ENCODE results near the gene TACC2. TPM values are rescaled to one million over a fixed set of nuclear protein-coding genes. Genes with fewer than 3 reads are reported as not detected.

TACC2 gene
- total RNA-seq, 1 donor from 2014 or later, result 76.4 TPM

GRCh38 chr10:122097935-122098334 is 109.0 kb downstream of the TACC2 start:
- H3K4me3 ChIP-seq, result no peak overlapping the region
- intact Hi-C loops (cut with DNase I), result no loop called here

GRCh38 chr10:122098924-122099323 is 110.0 kb downstream of the TACC2 start:
- Histone ChIP-seq H3K4me3 (no peak overlapping the region), H3K27me3 (no peaks in the 10 kb centered on the region), H3K9me3 (no peaks in the 10 kb centered on the region), H3K36me3 (no peaks in the 10 kb centered on the region), H3K4me1 (peaks cover 6% of the 10 kb centered on the region), H3K27ac (no peak overlapping the region)
- intact Hi-C loops (cut with DNase I), result no loop called here
- TF ChIP-seq CTCF (IDR thresholded peaks at IDR 0.05), result no peak
- no peak for DNase-seq (ENCODE audit: extremely low spot score in 2 of 2)

More at GRCh38 chr10:122097935-122098334, 109.0 kb downstream of the TACC2 start:
- H3K36me3 ChIP-seq, result no peaks in the 10 kb centered on the region
- no peaks in the 10 kb centered on the region for H3K9me3 ChIP-seq
- no peak for DNase-seq (ENCODE audit: extremely low spot score in 2 of 2)
- H3K4me1 ChIP-seq, result peaks cover 6% of the 10 kb centered on the region
- H3K27ac ChIP-seq, result no peak overlapping the region
- TF ChIP-seq POLR2A (IDR thresholded peaks at IDR 0.05) (no peak), POLR2AphosphoS5 (IDR thresholded peaks at IDR 0.05; ENCODE audit: insufficient read depth in 1 of 2, low read depth in 1 of 2) (no peak), CTCF (IDR thresholded peaks at IDR 0.05) (no peak)
- no peaks in the 10 kb centered on the region for H3K27me3 ChIP-seq

- Histone ChIP-seq H3K4me3 (no peak overlapping the region), H3K4me1 (peaks cover 6% of the 10 kb centered on the region), H3K36me3 (no peaks in the 10 kb centered on the region), H3K27ac (no peak overlapping the region), H3K9me3 (no peaks in the 10 kb centered on the region), H3K27me3 (no peaks in the 10 kb centered on the region)
- intact Hi-C loops (cut with DNase I), result no loop called here
- TF ChIP-seq POLR2AphosphoS5 (IDR thresholded peaks at IDR 0.05; ENCODE audit: insufficient read depth in 1 of 2, low read depth in 1 of 2), result no peak
- no peak for TF ChIP-seq CTCF (IDR thresholded peaks at IDR 0.05)
- no peak for TF ChIP-seq POLR2A (IDR thresholded peaks at IDR 0.05)
- no peak for DNase-seq (ENCODE audit: extremely low spot score in 2 of 2)
These were observed 110.6 kb downstream of the TACC2 start for GRCh38 chr10:122099562-122099961.

- peaks cover 6% of the 10 kb centered on the region for H3K4me1 ChIP-seq
- no peaks in the 10 kb centered on the region for H3K36me3 ChIP-seq
- H3K4me3 ChIP-seq, result no peak overlapping the region
- no peaks in the 10 kb centered on the region for H3K9me3 ChIP-seq
- intact Hi-C loops (cut with DNase I), result no loop called here
- H3K27ac ChIP-seq, result peak overlapping the region; percentile 20
- DNase-seq (ENCODE audit: extremely low spot score in 2 of 2), result no peak
- H3K27me3 ChIP-seq, result no peaks in the 10 kb centered on the region
- TF ChIP-seq POLR2AphosphoS5 (IDR thresholded peaks at IDR 0.05; ENCODE audit: insufficient read depth in 1 of 2, low read depth in 1 of 2) (no peak), POLR2A (IDR thresholded peaks at IDR 0.05) (no peak)
These were observed 113.3 kb downstream of the TACC2 start for GRCh38 chr10:122102146-122102868.

GRCh38 chr10:122102869-122103525 is 114.0 kb downstream of the TACC2 start:
- Histone ChIP-seq H3K36me3 (no peaks in the 10 kb centered on the region), H3K27ac (peak overlapping the region; percentile 20), H3K27me3 (no peaks in the 10 kb centered on the region), H3K4me1 (peaks cover 6% of the 10 kb centered on the region), H3K4me3 (no peak overlapping the region), H3K9me3 (no peaks in the 10 kb centered on the region)
- intact Hi-C loops (cut with DNase I), result no loop called here
- no peak for DNase-seq (ENCODE audit: extremely low spot score in 2 of 2)
- TF ChIP-seq POLR2A (IDR thresholded peaks at IDR 0.05) (no peak), CTCF (IDR thresholded peaks at IDR 0.05) (no peak), POLR2AphosphoS5 (IDR thresholded peaks at IDR 0.05; ENCODE audit: insufficient read depth in 1 of 2, low read depth in 1 of 2) (no peak)

Data from vagina (tissue), 2 donors.